HepG2 (cell line): Measurements from ENCODE around the gene ZKSCAN5. TPM values are rescaled to one million over a fixed set of nuclear protein-coding genes. Genes with fewer than 3 reads are reported as not detected.
A peak's percentile ranks its signal among the peaks of the same experiment; 100 is the strongest.

Experiments used
- DPF2 ChIP-seq: sonication (generic); formaldehyde crosslinking; IDR thresholded peaks from 2 replicates; pipeline ENCODE4 v1.4.0; 2020; ENCODE audit warnings: mild to moderate bottlenecking, low read depth, missing genetic modification reagents, borderline replicate concordance
- HNF4G ChIP-seq, 2 experiments: sonication (generic) in 1 of 2; formaldehyde crosslinking in 1 of 2; IDR thresholded peaks; 2 replicates each; pipeline versions ENCODE4 v1.4.0 to v1.6.1; 2011 to 2020; ENCODE audit warnings: borderline replicate concordance in 2 of 2, low read depth in 2 of 2, mild to moderate bottlenecking in 2 of 2, low read length in 1 of 2, missing genetic modification reagents in 1 of 2, moderate library complexity in 1 of 2
- KLF13 ChIP-seq: sonication (generic); formaldehyde crosslinking; IDR thresholded peaks from 2 replicates; pipeline ENCODE4 v1.4.0; 2020; ENCODE audit warnings: mild to moderate bottlenecking, missing genetic modification reagents
- MAF1 ChIP-seq: sonication (generic); formaldehyde crosslinking; IDR thresholded peaks from 2 replicates; pipeline ENCODE4 v1.5.0; 2020; ENCODE audit warnings: missing genetic modification reagents, borderline replicate concordance
- NR1H2 ChIP-seq: sonication (generic); formaldehyde crosslinking; IDR thresholded peaks from 2 replicates; pipeline ENCODE4 v1.8.1; 2022; ENCODE audit warnings: low read depth, missing genetic modification reagents, borderline replicate concordance
- NR2F6 ChIP-seq, 2 experiments: IDR thresholded peaks; 2 replicates each; pipeline ENCODE4 v1.6.1; 2016; ENCODE audit warnings: antibody characterized with exemption in 1 of 2, mild to moderate bottlenecking in 1 of 2
- PAXIP1 ChIP-seq: sonication (generic); formaldehyde crosslinking; conservative IDR thresholded peaks from 2 replicates; pipeline ENCODE4 v1.4.0; 2020; ENCODE audit warnings: mild to moderate bottlenecking, missing genetic modification reagents, moderate library complexity
- POGK ChIP-seq: sonication (generic); formaldehyde crosslinking; conservative IDR thresholded peaks from 2 replicates; pipeline ENCODE4 v1.8.0; 2022; ENCODE audit warnings: mild to moderate bottlenecking, moderate library complexity, missing genetic modification reagents
- RARG ChIP-seq: sonication (generic); formaldehyde crosslinking; IDR thresholded peaks from 2 replicates; pipeline ENCODE4 v1.4.0; 2020; ENCODE audit warnings: low read depth, mild to moderate bottlenecking, missing genetic modification reagents
- RBM39 ChIP-seq: fragments of 200-400 bp; formaldehyde crosslinking; IDR thresholded peaks from one replicate; pipeline ENCODE4 v1.6.1; 2018; ENCODE audit warnings: antibody characterized with exemption, mild to moderate bottlenecking, low read depth, low read length; ENCODE audit not compliant: poor library complexity, severe bottlenecking
- REPIN1 ChIP-seq: sonication (generic); formaldehyde crosslinking; IDR thresholded peaks from 2 replicates; pipeline ENCODE4 v1.8.0; 2022; ENCODE audit warnings: missing genetic modification reagents, low read depth, mild to moderate bottlenecking, borderline replicate concordance
- THAP8 ChIP-seq: sonication (generic); formaldehyde crosslinking; IDR thresholded peaks from 2 replicates; pipeline ENCODE4 v1.5.1; 2020; ENCODE audit warnings: missing genetic modification reagents, mild to moderate bottlenecking, borderline replicate concordance
- ZBTB25 ChIP-seq: IDR thresholded peaks from 2 replicates; pipeline ENCODE4 v1.6.1; 2018; ENCODE audit warnings: missing genetic modification reagents
- ZFAT ChIP-seq: sonication (generic); formaldehyde crosslinking; conservative IDR thresholded peaks from 2 replicates; pipeline ENCODE4 v1.8.1; 2023; ENCODE audit warnings: missing genetic modification reagents, inconsistent platforms
- ZMYM2 ChIP-seq: sonication (generic); formaldehyde crosslinking; IDR thresholded peaks from 2 replicates; pipeline ENCODE4 v1.8.0; 2022; ENCODE audit warnings: mild to moderate bottlenecking, missing genetic modification reagents
- ZNF230 ChIP-seq: sonication (generic); formaldehyde crosslinking; IDR thresholded peaks from 2 replicates; pipeline ENCODE4 v1.4.0; 2020; ENCODE audit warnings: mild to moderate bottlenecking, missing genetic modification reagents
- ZNF558 ChIP-seq: sonication (generic); formaldehyde crosslinking; IDR thresholded peaks from 2 replicates; pipeline ENCODE4 v1.9.0; 2022; ENCODE audit warnings: mild to moderate bottlenecking, missing genetic modification reagents, borderline replicate concordance
- ZNF777 ChIP-seq: sonication (generic); formaldehyde crosslinking; IDR thresholded peaks from 2 replicates; pipeline ENCODE4 v1.4.0; 2020; ENCODE audit warnings: missing genetic modification reagents
- ZNF792 ChIP-seq: IDR thresholded peaks from 2 replicates; pipeline ENCODE4 v1.6.1; 2016
- polyA plus RNA-seq, 8 experiments: library from polyadenylated mRNA; depleted of rRNA in 3 of 8; stranded (reverse) in 7 of 8; unstranded in 1 of 8; fragments of >200 nt; fragmentation: Illumina TruSeq in 4 of 8; extraction: Trizol in 4 of 8; gene quantifications; 2 replicates each; pipeline versions ENCODE4 v1.2.1 to v1.2.3, GENCODE V29; 2011 to 2016; ENCODE audit warnings: low read depth in 4 of 8, missing spikeins in 1 of 8, mixed read lengths in 1 of 8; ENCODE audit not compliant: insufficient read depth in 1 of 8
- total RNA-seq, 5 experiments: library from RNA; depleted of rRNA; stranded (reverse); fragments of >200 nt; fragmentation: Illumina TruSeq; extraction: Trizol; gene quantifications; 2 replicates each; pipeline ENCODE4 v1.2.3, GENCODE V29; 2016; ENCODE audit warnings: low read depth in 1 of 5
- TF ChIP-seq, protein P1 (sequence below): sonication (generic); formaldehyde crosslinking; IDR thresholded peaks from 2 replicates; pipeline ENCODE4 v1.4.0; 2020; ENCODE audit warnings: missing genetic modification reagents

ZKSCAN5 gene
- total and polyA plus RNA-seq, 2 of the 13 experiments (the other 11 are each of a cell fraction or from before 2014, with no cell fraction given) = 5.5 to 11.7 TPM

DNA sequence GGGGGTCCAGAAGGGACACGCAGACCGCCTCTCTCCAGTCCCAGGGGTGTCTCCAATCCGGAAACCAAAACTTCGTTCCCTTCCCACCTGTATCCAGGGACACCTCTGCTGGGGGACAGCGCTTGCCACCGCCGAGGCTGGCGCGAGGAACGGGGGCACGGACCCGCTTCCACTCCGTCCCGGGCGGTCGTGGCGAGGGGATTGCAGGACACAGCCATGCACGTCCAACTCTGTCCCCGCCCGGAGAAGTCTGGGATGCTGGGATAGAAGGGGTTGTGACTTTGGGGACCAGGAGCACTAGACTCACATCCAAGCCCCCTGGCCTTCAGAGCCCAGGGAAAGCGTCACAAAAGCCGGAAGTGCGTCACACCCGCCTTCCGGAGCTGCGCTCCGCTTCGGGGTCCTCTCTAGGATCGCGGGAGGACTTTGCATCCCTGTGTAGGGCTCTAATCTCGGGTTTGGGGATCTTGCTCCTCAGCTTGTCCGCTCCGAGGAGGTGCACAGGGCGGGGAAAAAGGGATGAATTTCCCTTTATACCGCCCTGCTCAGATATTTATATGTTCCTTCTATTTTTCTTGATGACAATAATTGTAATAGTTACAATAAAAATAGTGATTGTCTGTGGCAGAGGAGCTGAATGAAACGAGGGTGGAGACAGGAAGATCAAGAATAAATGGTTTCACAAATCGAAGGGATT is 47.5 kb downstream of the ZKSCAN5 start, which contains the start of gene FAM200A (continued):
- TF ChIP-seq HNF4G (IDR thresholded peaks at IDR 0.05; ENCODE audit: borderline replicate concordance, low read depth, low read length) (peak; percentile 34; the same call in 1 of the 2 replicates), HNF4G (CRISPR knock-in tag; IDR thresholded peaks at IDR 0.05; ENCODE audit: borderline replicate concordance, low read depth) (no peak), ZMYM2 (CRISPR knock-in tag) (peak; percentile 33; the same call in 1 of the 2 replicates), MAF1 (no peak), ZFAT (CRISPR knock-in tag) (no peak), ZNF558 (CRISPR knock-in tag) (no peak), PAXIP1 (no peak), POGK (CRISPR knock-in tag) (peak; percentile 55; the same call in 1 of the 2 replicates), NR1H2 (CRISPR knock-in tag) (no peak), NR2F6 (IDR thresholded peaks at IDR 0.05) (no peak), NR2F6 (CRISPR knock-in tag; IDR thresholded peaks at IDR 0.05) (peak; percentile 45; the same call in 1 of the 2 replicates), DPF2 (CRISPR knock-in tag) (no peak), KLF13 (CRISPR knock-in tag) (peak; percentile 38; the same call in 1 of the 2 replicates), RBM39 (no peak), ZNF792 (CRISPR knock-in tag) (peak; percentile 81; the same call in 1 of the 2 replicates), RARG (CRISPR knock-in tag) (no peak), ZNF230 (0 out of 2 replicates have a peak, but pooled peaks have one; percentile 38), REPIN1 (CRISPR knock-in tag) (peak; percentile 60), THAP8 (CRISPR knock-in tag) (no peak), ZNF777 (CRISPR knock-in tag) (no peak), ZBTB25 (CRISPR knock-in tag) (0 out of 2 replicates have a peak, but pooled peaks have one; percentile 68)
- TF ChIP-seq, protein P1, sequence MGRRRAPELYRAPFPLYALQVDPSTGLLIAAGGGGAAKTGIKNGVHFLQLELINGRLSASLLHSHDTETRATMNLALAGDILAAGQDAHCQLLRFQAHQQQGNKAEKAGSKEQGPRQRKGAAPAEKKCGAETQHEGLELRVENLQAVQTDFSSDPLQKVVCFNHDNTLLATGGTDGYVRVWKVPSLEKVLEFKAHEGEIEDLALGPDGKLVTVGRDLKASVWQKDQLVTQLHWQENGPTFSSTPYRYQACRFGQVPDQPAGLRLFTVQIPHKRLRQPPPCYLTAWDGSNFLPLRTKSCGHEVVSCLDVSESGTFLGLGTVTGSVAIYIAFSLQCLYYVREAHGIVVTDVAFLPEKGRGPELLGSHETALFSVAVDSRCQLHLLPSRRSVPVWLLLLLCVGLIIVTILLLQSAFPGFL = no peak
